Measurements from ENCODE around the gene ISLR2.
"Not testable (repeated sequence)": the region's sequence is repeated elsewhere in the genome, so short reads cannot be mapped to it uniquely, and the experiment has no call there.

The ISLR2 gene, protein sequence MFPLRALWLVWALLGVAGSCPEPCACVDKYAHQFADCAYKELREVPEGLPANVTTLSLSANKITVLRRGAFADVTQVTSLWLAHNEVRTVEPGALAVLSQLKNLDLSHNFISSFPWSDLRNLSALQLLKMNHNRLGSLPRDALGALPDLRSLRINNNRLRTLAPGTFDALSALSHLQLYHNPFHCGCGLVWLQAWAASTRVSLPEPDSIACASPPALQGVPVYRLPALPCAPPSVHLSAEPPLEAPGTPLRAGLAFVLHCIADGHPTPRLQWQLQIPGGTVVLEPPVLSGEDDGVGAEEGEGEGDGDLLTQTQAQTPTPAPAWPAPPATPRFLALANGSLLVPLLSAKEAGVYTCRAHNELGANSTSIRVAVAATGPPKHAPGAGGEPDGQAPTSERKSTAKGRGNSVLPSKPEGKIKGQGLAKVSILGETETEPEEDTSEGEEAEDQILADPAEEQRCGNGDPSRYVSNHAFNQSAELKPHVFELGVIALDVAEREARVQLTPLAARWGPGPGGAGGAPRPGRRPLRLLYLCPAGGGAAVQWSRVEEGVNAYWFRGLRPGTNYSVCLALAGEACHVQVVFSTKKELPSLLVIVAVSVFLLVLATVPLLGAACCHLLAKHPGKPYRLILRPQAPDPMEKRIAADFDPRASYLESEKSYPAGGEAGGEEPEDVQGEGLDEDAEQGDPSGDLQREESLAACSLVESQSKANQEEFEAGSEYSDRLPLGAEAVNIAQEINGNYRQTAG

DNA sequence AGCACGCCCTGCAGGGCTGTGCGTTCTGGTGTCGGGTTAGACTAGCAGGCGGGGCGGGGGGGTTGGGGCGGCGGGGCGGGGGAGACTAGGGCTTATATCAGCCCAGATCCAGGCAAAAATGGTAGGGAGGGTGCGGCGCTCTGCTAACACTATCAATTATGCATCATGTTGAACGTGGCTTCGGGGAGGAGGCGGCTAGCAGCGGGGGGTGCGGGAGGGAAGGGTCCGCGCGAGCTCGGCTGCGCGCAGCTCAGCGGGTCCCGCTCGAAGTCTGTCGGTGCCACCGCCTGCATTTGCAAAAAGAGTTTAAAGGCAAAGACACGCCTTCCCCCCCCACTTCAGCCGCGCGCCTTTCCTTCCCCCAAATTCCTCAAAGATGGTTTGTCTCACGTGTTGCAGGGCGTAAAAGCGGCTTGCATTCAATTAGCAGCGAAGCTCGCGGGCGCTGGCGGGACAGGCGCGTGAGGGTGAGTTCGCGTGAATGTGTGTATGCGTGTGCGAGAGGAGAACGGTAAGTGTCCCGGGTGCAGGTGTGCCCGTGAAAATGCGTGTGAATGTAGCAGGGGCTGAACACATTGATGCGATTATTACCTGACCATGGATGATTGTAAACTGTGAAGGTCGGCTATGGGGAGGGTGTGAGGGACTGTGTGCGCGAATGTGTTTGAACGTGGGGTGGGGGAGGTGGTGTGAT is at the start of gene ISLR2:
ISLR2 (plus strand) TSS at position 432 of the 694 bp plus-strand sequence. CDS start 2,169 bp downstream, outside the sequence.
- DNase-seq = no peak

DNA sequence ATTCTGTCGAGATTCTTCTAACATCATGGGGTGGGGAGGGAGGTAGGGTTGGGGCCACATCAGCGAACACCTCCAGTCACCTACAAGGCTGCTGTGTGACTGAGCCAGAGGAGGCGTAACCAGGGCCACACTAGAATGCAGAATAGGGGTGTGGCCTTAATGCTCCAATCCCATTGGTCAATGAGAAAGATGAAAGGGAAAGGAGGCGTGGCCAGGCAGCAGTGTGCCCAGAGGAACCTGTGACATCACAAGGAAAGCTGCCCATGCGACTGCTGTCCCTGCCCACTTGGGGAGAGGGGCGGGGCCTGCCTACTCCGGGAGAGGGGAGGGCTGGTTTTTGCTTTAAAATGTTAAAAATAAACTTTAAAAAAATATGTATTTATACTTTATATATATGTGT is 47.9 kb upstream of the ISLR2 start, which contains the start of gene GOLGA6A:
GOLGA6A (minus strand) TSS at position 101 of the 400 bp plus-strand sequence; CDS start at position 60, 41 bp downstream.
- not testable (repeated sequence) for DNase-seq

DNA sequence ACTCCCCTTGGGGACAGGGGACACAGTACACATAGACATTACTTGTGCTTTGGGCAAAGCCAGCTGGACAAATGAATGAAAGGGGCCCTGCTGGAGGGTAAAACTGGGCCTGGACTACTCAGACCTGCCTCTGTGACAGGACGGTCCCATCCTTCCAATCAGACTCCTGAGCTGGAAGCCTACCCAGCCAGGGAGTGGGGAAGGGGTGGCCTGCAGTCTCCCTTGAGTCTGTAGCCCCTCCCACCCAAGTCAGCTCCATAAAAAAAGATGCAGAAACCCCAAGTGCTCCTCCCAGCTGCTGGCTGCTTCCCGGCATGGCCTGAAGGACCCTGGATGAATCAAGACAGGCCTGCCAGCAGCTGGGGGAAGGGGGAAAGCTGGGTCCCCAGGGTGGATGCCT is 35.8 kb upstream of the ISLR2 start:
- not testable (repeated sequence) for DNase-seq

DNA sequence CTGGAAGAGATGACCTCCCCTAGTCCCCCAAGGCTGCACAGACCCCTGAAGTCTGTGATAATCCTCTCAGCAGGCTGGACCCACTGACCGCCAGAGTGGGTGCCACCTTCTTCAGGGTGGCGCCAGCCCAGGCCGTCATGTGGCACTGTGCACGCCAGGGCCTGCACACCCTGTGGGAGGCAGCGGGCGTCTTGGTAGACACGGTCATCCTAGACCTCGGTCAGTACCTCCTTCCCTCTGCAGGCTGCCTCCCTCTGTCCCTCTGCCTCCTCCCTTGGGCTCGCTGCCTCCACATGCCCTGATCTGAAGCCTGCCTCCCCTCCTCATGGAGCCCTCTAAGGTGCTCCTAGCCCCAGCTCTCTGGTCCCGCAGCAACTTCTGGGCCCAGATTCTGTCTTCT is 34.8 kb upstream of the ISLR2 start:
- DNase-seq = not testable (repeated sequence)

DNA sequence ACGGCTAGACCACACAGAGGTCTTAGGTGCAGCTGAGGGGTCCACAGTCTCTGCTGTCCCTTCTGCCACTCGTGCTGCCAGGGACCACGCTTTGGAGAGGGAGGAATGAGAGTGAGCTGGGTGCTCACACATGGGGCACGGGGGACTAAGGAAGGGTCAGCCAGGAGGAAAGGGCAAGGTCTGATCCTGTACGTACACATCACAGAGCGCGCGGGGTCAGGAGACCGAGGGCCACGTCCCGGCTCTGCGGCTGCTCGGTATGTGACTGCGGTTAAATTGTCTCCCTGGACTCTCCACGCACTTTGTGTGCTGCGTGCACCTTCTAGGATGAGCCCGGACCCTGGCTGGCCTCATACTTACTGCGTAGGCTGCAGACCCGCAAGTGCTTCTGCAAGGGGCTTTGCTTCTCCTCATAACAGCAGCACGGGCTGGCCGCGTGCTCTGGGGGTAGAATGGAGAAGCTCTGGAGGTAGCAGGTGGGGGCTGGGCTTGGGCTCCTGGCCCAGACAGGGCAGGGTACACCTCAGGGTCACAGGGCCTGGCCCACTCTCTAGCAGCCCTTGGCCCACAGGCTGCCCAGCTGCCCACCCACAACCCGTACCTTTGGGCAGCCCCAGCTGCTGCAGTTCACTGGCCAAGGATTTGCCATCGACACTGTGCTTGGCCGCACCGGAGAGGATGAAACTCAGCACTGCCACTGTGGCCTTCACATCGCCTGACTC is 33.5 kb upstream of the ISLR2 start:
- DNase-seq = not testable (repeated sequence)

DNA sequence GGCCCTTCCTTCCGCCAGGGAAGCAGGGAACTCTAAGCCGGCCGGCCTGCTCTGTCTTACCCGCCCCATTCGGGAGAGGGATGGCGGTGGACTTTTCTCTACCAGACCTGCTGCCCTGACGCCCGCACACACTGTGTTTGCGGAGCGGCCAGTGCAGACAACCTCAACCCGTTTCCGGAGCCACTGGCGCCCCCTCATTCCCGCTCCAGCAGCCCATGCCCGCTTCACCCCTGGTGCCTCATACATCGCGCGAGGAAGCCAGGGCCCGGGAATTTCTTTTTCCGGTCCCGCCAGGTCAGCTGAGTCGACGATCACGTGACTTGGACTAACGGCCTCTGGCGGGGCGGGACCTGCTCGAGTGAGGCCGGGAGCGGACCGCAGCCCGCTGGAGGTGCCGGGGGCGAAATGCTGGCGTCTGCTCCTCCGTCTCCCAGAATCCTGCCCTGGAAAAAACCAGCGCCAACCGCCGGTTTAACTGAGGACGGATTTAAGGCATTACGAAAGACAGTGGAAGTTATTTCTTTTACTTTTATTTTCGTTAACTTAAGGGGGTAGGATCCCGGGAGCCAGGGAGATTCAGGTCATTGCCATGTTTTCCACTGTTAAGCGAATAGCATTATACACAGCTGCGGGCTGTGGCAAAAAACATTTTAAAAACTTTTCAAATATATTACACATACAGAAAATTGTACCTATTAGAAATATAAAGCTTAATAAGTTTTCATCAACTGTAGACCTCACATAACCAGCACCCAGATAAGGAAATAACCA is 30.2 kb upstream of the ISLR2 start:
- peak; percentile 66 for DNase-seq

DNA sequence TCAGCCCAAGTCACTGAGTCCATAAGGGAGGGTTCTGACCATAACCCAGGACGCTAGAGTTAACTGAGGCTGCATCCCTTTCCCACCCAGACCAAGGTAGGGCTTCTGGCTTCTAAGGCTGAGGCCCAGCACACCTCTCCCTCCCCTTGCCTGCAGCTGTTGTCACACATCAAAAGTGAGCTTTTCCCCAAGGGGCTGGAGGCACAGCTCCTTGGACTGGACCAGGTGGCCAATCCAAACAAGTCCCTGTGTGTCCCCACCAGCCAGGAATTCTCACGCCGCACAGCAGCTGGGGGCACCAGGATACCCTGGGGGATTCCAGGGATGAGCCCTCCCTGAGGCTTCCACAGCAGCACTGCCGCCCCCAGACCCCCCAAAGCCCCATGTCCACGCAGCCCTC is 22.3 kb upstream of the ISLR2 start:
- no peak for DNase-seq

DNA sequence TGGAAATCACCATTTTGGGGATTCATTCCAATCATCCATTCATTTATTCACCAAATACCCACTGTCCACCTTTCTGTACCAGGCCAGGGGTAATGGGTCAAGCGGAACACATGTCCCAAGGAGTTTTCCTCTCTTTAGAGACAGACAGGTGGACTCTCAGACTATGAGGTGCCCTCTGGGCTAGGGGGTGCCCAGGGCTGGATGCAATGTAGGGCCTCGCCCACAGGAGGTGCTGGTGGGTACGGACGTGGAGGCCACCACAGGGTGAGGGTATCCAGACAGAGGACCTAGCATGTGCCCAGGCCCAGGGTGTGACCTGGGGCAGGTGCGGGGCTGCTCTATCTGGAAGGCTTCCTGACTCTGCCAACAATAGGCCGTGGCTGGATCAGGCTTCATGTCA is 21.8 kb upstream of the ISLR2 start:
- not testable (repeated sequence) for DNase-seq

DNA sequence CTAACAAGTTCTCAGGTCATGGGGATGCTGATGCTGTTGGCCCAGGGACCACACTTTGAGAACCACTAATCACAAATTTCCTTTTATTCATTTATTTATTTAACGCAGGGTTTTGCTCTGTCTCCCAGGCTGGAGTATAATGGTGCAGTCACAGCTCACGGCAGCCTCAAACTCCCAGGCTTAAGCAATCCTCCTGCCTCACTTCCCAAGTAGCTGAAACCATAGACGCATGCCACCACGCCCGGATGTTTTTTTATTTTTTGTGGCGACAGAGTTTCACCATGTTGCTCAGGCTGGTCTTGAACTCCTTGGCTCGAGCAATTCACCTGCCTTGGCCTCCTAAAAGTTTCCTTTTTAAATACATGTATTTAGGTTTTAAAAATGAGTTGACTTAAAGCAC is 20.7 kb upstream of the ISLR2 start:
- no peak for DNase-seq

DNA sequence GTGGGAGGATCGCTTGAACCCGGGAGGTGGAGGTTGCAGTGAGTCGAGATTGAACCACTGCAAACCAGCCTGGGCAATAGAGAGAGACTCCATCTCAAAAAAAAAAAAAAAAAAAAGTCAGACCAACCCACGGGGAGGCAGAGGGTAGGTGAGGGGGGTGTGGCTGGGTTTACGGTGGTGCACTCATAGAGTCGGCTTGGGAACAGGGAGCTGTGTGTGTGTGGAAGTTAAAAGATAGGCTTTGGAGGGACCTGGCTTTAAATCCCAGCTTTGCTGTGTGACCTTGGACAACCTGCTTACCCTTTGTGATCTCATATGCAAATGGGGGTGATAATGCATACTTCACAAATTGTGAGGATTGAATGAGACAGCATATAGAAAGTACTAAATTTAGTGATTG is 10.0 kb upstream of the ISLR2 start:
- DNase-seq = no peak

DNA sequence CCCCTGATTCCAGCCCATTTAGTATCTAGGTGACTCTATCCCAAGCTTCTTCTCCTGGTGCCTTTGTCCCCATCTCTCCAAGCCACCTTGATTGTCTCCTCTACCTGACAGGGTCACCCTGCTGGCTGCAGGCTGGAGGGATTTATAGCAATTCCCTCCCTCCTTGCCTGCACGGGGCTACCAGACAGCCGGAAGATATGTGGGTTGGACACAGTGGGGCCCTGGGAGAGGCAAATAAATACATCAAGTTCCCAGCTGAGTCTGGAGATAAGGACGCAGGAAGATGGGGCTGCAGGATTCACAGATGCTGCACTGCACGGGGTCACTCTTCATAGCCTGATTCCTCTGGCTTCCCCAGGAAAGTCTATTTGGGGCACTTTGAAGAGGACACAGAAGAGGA is 9.3 kb upstream of the ISLR2 start:
- no peak for DNase-seq

DNA sequence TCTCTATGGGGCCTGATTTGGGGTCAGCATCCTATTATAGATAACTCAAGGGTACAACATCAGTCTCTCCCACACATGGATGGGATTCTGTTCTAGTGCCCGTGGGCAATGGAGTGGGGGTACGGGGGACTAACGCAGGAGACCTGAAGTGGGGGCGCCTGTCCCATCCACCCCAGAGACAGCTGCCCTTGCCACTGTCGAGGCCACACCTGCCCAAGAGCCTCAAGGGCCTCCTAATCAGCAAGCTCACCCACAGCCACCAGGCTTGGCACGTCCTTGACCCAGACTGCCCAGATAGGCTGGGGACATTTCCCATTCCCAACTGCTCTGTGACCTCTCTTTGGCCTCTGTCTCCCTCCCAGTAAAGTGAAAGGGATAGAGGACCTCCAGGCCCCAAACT is 8.5 kb upstream of the ISLR2 start:
- DNase-seq = no peak

DNA sequence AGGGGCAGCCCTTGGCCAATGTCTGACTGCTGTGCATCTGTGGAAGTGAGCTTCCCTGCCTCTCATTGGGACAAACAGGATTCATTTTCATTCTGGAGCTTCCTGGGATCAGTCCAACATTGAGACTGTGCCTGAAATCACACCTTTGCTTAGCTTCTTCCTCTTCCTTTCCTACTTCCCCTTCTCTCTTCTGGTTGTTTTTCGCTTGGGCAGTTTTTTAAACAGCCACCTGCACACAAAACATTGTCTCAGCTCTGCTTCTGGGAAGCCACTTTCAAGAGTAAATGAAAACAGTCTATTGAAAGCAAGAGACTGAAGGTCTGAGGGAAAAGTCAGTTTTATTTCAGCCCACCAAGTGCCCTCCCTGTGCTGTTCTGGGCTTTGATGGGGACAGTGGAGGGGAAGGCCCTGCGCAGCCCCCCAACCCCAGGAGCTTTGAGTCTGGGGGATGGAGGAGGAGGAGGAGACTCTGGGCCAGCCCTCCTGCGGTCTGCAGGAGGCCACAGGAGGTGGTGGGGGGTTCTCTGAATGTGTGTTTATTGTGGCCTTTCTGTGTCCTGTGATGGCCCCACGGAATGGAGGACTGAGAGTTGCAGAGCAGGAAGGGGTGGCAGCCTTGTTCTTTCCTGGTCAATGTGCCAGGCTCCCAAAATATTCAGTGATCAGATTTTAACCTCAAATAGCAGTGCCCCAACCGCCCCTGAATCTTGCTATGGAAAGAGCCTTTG is 7.8 kb upstream of the ISLR2 start:
- DNase-seq = no peak

DNA sequence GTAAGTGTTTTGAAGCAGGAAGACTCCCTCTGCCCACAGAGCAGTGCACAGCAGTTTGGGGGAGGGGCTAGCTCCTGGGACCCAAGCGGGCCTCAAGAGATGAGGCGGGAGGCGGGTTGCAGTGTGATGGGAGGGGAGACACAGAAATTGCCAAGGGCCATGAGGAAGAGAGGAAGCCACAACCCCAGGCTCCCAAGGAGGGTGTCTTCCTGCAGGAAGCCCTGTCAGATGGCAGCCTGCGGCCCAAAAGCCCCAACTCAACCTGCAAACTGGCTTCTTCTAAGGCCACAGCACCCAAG is 7.3 kb upstream of the ISLR2 start:
- DNase-seq = no peak

DNA sequence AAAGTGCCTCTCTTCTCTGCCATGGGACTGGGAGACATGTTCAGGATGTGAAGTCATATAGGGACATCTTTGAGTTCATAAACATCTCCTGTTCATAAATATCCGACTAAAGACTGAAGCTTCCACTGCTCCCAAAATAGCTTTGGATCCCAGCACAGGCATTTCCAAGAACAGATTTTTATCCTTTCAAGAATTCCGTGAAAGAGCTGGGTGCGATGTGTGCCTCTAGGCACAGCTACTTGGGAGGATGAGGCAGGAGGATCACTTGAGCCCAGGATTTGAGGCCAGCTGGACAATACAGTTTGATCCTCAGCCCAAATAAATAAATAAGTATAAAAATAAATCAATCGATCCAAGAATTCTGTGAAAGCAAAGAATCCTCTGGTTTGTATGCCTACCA is 6.7 kb upstream of the ISLR2 start:
- DNase-seq = no peak

DNA sequence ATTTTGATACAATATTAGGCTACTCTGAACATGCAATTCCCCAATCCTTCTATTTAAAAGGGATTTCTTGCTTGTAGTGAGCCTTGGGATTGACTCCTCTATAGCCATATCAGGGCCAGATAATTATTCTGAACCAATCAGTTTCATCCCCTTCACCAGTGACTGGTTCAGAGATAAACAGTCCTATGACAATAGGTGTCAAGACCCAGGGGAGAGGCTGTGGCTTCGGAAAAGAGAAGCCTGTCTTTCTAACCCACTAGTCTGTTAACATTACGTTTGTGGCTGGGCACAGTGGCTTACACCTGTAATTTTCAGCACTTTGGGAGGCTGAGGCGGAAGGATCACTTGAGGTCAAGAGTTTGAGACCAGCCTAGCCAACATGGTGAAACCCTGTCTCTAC is 6.2 kb upstream of the ISLR2 start:
- no peak for DNase-seq

DNA sequence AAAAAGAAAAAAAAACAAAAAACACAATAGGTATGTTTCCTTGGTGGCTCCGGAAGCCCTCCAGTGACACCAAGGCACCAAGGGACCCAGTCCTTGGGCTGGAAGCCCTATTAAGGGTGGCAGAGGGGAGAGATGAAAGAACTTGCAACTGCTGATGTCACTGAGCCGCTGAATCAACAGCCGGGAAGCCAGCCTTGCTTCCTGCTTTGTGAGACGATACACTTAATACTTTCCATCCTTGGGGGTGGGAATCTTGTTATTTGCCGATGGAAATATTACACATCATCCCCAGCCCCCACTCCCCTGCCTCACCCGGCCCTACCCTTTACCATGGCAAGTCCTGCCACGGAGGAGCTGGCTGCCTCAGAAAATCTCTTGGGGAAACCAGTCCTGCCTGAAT is 5.6 kb upstream of the ISLR2 start:
- no peak for DNase-seq

DNA sequence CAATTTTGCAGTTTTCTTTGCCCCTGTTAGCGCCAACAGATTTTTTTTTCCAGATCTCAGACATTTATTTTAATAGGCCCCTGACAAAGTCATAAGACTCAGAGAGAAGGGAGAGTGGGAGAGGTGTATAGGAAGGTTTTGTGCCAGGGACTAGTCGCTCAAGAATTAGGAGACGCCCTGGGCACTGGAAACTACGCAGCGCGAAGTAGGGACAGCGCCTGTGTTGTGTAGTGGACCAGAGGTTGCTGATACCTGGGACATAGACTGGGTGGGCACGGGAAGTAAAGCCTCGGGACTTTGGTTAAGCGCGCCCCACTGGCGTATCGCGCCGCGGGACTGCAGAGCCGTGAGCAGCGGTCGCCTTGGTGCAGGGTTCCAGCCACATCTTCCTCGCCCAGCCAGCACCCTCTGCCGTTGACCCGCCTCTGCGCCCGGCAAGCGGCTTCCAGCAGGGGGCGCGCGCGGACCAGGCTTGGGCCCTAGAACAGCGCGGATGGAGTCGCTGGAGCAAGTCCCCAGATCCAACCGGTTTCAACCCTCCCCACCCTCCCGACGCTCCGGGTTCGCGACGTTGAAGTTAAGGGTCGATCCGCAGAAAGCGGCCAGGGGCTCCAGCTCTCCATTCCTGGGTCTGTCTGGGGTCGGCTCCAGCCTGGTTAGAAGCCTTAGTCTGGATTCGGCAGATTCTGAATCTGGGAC is 3.0 kb upstream of the ISLR2 start:
- DNase-seq = peak; percentile 71

DNA sequence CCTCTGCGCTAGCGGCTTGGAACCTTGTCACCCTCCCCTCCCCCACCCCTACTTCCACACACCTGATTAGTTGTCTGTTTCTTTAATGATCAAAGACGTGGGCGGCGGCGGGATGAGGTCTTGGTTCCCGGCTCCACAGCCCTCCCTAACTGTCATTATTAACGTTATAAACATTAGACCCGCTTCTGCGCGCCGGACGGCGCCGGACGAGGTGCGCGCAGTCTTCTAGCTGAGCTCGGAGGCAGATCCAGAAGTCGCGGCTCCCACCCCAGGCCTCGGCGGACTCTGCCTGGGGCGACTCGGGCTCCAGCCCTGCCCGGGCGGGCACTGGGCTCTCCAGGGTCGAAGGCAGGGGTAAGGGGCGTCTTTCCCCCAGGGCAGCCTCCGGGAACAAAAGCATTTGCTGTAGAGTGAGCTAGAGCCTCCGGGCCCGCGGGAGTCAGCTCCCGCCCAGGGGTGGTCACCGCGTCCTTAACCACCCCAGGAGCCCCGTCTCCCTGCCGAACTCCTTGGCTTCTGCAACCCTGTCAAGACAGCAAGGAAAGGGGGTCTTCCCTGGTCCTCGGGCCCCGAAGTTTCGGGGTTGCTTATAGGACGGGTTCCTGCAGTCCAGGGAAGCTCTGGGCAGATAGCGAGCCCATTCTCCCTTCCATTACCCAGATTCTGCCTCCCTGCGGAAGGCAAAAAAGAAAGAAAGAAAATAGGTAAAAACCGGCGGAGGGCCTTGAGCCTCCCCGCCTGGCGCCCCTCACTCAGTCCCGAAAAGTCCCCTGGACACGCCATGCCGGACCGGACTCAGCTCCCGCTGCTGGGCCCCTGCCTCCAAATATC is 2.2 kb upstream of the ISLR2 start:
- DNase-seq = no peak

Measured in CD4-positive, alpha-beta T cell treated with Interferon gamma for 1 hour (primary cell).